Transverse colon (tissue), 4 donors: ENCODE results near the gene PLEKHG4B. TPM values are rescaled to one million over a fixed set of nuclear protein-coding genes. Genes with fewer than 3 reads are reported as not detected.
A peak's percentile ranks its signal among the peaks of the same experiment; 100 is the strongest.

Experiments
- DNase-seq: peaks from one replicate; pipeline ENCODE4 v3.0.0-alpha.2; 2019
- H3K27ac ChIP-seq, 4 donors: fragments of 200-600 bp; sonication (generic); 2 replicates each; pipeline ENCODE4 v1.5.1; 2016 to 2018; ENCODE audit warnings: inconsistent platforms in 4 of 4
- H3K27me3 ChIP-seq: fragments of 200-600 bp; sonication (generic); 2 replicates; pipeline ENCODE4 v1.5.1; 2017; ENCODE audit warnings: inconsistent platforms
- H3K36me3 ChIP-seq, 4 donors: fragments of 200-600 bp; sonication (generic); 2 replicates each; pipeline ENCODE4 v1.5.1; 2017 to 2019; ENCODE audit warnings: inconsistent platforms in 4 of 4
- H3K4me1 ChIP-seq, 4 donors: fragments of 200-600 bp; sonication (generic); 2 replicates each; pipeline ENCODE4 v1.5.1; 2017 to 2020; ENCODE audit warnings: inconsistent platforms in 4 of 4
- H3K4me3 ChIP-seq, 4 donors: fragments of 200-600 bp; sonication (generic); 1 replicate in 1 of 4; 2 replicates in 3 of 4; pipeline versions ENCODE4 v1.5.1 to v1.6.1; 2017 to 2019; ENCODE audit warnings: inconsistent platforms in 4 of 4
- H3K9me3 ChIP-seq, 2 donors: fragments of 200-600 bp; sonication (generic); 2 replicates each; pipeline ENCODE4 v1.5.1; 2017 to 2019; ENCODE audit warnings: inconsistent platforms in 2 of 2
- CTCF ChIP-seq, 5 experiments: fragments of 200-600 bp in 3 of 5; fragments of 450-650 bp in 2 of 5; sonication (generic) in 3 of 5; IDR thresholded peaks; 1 replicate in 2 of 5; 2 replicates in 3 of 5; pipeline ENCODE4 v1.5.1; 2016 to 2017; ENCODE audit warnings: antibody characterized with exemption in 5 of 5, inconsistent platforms in 3 of 5, mild to moderate bottlenecking in 2 of 5, moderate library complexity in 1 of 5
- EP300 ChIP-seq: sonication (generic); formaldehyde crosslinking; IDR thresholded peaks from one replicate; pipeline ENCODE4 v1.6.1; 2017; ENCODE audit warnings: antibody characterized with exemption, low read depth
- POLR2A ChIP-seq: fragments of 450-650 bp; IDR thresholded peaks from one replicate; pipeline ENCODE4 v1.6.1; 2016; ENCODE audit warnings: antibody characterized with exemption, mild to moderate bottlenecking, moderate library complexity
- POLR2AphosphoS5 ChIP-seq, 3 donors: sonication (generic); formaldehyde crosslinking; IDR thresholded peaks; one replicate each; pipeline ENCODE4 v1.6.1; 2016; ENCODE audit warnings: antibody characterized with exemption in 3 of 3
- WGBS, 2 donors: methylation state at CpG; one replicate each; pipeline ENCODE4 v1.1.5; 2018; ENCODE audit warnings: low coverage in 1 of 2; 5-methylcytosine and 5-hydroxymethylcytosine counted together
- in situ Hi-C, 4 donors: fragments of 200-750 bp; cut with MboI; loops; one replicate each; pipeline versions ENCODE4 v1.15.0 to v1.15.1; 2017; ENCODE audit warnings: low sequenced_read_pairs in 3 of 4, low pct_ligation_motif_present in 1 of 4, low pct_unique_long_range_greater_than_20kb in 1 of 4
- intact Hi-C: fragments of 100-400 bp; cut with DNase I; formaldehyde crosslinking; loops from one replicate; pipeline ENCODE4 v1.15.1; 2023; ENCODE audit warnings: low total_unique reads
- total RNA-seq, 4 donors: library from RNA; depleted of rRNA; stranded (reverse); fragments of >200 nt; gene quantifications; one replicate each; pipeline ENCODE4 v1.1.0, GENCODE V29; 2016

Gene PLEKHG4B
- total RNA-seq, 4 donors from 2014 or later = under 0.01 to 0.40 (median under 0.01) TPM; not detected in 1

GRCh38 chr5:181566-181965, 89.6 kb downstream of the PLEKHG4B start:
- no peaks in the 10 kb centered on the region for H3K27me3 ChIP-seq
- no peak overlapping the region for H3K4me3 ChIP-seq
- in situ Hi-C loops (no loop called here), intact Hi-C loops (no loop called here)
- H3K9me3 ChIP-seq = no peaks in the 10 kb centered on the region
- WGBS, 2 donors = 86% methylated on average over 22 of the region's 22 CpGs; no CpG with 5 or more reads in 1 of the 2 donors
- TF ChIP-seq CTCF (IDR thresholded peaks at IDR 0.05) = no peak
- TF ChIP-seq POLR2AphosphoS5 (IDR thresholded peaks at IDR 0.05) = no peak
- TF ChIP-seq POLR2A = no peak
- TF ChIP-seq EP300 = no peak
- DNase-seq = no peak
- H3K4me1 ChIP-seq = no peaks in the 10 kb centered on the region
- no peaks in the 10 kb centered on the region for H3K36me3 ChIP-seq
- H3K27ac ChIP-seq = no peak overlapping the region

GRCh38 chr5:182126-182525, 90.2 kb downstream of the PLEKHG4B start:
- TF ChIP-seq POLR2A (no peak), CTCF (IDR thresholded peaks at IDR 0.05) (no peak), POLR2AphosphoS5 (IDR thresholded peaks at IDR 0.05) (no peak), EP300 (no peak)
- DNase-seq = no peak
- Histone ChIP-seq H3K4me3 (no peak overlapping the region), H3K4me1 (no peaks in the 10 kb centered on the region), H3K9me3 (no peaks in the 10 kb centered on the region), H3K27ac (no peak overlapping the region), H3K36me3 (no peaks in the 10 kb centered on the region), H3K27me3 (no peaks in the 10 kb centered on the region)
- 90 to 100% methylated on average over 1 to 11 of the region's 12 CpGs for WGBS, 2 donors
- intact Hi-C loops = no loop called here
- in situ Hi-C loops = no loop called here

GRCh38 chr5:184471-184870, 92.5 kb downstream of the PLEKHG4B start:
- DNase-seq = no peak
- Histone ChIP-seq H3K4me1 (peaks cover 4 to 10% (median 8%) of the 10 kb centered on the region in 4 donors), H3K9me3 (no peaks in the 10 kb centered on the region), H3K27ac (no peak overlapping the region), H3K36me3 (no peaks in the 10 kb centered on the region), H3K27me3 (no peaks in the 10 kb centered on the region), H3K4me3 (no peak overlapping the region)
- TF ChIP-seq POLR2AphosphoS5 (IDR thresholded peaks at IDR 0.05) (no peak), POLR2A (no peak), EP300 (no peak), CTCF (IDR thresholded peaks at IDR 0.05) (no peak)
- intact Hi-C loops (no loop called here), in situ Hi-C loops (no loop called here)
- WGBS, 2 donors = 71 to 77% methylated on average over 6 to 7 of the region's 7 CpGs

GRCh38 chr5:185095-186070, 93.4 kb downstream of the PLEKHG4B start:
- 66 to 77% methylated on average over 5 to 19 of the region's 21 CpGs for WGBS, 2 donors
- in situ Hi-C loops (no loop called here), intact Hi-C loops (no loop called here)
- no peak for DNase-seq
- Histone ChIP-seq H3K36me3 (no peaks in the 10 kb centered on the region), H3K9me3 (no peaks in the 10 kb centered on the region), H3K27me3 (no peaks in the 10 kb centered on the region), H3K4me1 (peaks cover 4 to 10% (median 8%) of the 10 kb centered on the region in 4 donors), H3K27ac (peak overlapping the region in 1 of 4 donors; percentile 21), H3K4me3 (no peak overlapping the region)
- TF ChIP-seq EP300 (no peak), POLR2AphosphoS5 (IDR thresholded peaks at IDR 0.05) (no peak)
